ENCODE measurements around the gene TFG.

DNA sequence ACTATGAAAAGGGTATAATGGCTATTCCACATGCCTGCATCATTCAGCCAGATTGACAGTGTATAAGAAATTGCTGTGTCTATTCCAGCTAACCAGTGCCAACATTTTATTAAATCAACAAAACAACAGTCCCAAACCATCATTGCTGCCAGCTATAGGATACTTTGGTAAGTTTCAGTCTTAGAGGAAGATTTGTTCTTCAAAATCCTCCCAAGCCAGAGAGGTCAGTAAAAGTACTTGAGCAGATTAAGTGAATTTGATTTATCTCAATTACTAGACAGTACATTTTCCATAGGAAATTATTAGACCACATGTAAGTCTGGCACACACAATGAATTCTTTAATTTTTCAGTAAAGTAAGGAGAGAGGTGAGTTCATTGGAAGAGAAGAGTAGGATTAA lies 50.7 kb downstream of the TFG start:
- TF ChIP-seq, protein P1, sequence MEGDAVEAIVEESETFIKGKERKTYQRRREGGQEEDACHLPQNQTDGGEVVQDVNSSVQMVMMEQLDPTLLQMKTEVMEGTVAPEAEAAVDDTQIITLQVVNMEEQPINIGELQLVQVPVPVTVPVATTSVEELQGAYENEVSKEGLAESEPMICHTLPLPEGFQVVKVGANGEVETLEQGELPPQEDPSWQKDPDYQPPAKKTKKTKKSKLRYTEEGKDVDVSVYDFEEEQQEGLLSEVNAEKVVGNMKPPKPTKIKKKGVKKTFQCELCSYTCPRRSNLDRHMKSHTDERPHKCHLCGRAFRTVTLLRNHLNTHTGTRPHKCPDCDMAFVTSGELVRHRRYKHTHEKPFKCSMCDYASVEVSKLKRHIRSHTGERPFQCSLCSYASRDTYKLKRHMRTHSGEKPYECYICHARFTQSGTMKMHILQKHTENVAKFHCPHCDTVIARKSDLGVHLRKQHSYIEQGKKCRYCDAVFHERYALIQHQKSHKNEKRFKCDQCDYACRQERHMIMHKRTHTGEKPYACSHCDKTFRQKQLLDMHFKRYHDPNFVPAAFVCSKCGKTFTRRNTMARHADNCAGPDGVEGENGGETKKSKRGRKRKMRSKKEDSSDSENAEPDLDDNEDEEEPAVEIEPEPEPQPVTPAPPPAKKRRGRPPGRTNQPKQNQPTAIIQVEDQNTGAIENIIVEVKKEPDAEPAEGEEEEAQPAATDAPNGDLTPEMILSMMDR (IDR thresholded peaks at IDR 0.05), result no peak
- TF ChIP-seq POLR2A (IDR thresholded peaks at IDR 0.05), result no peak

All from uterus (tissue), 2 donors.